Measurements from ENCODE around the gene HSBP1.

DNA sequence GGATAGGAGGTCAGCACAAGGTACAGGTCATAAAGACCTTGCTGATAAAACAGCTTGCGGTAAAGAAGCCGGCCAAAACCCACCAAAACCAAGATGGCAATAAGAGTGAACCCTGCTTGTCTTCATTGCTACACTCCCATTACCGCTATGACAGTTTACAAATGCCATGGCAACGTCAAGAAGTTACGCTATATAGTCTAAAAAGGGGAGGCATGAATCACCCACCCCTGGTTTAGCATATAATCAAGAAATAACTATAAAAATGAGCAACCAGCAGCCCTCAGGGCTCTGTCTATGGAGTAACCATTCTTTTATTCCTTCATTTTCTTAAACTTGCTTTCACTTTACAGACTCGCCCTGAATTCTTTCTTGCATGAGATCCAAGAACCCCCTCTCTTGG lies 1.0 kb upstream of the HSBP1 start:
- TF ChIP-seq POLR2A (IDR thresholded peaks at IDR 0.05): no peak
- no peak for TF ChIP-seq EP300 (IDR thresholded peaks at IDR 0.05)
- TF ChIP-seq POLR2AphosphoS5 (IDR thresholded peaks at IDR 0.05): no peak

Data from sigmoid colon (tissue), 4 donors.